Measurements from ENCODE around the gene RUNX1. TPM values are rescaled to one million over a fixed set of nuclear protein-coding genes. Genes with fewer than 3 reads are reported as not detected.
"Not testable (repeated sequence)": the region's sequence is repeated elsewhere in the genome, so short reads cannot be mapped to it uniquely, and the experiment has no call there.

RUNX1 gene
- total and polyA plus RNA-seq, 2 donors (not counting 1 experiment from before 2014, with no cell fraction given), result 26.3 to 73.0 TPM

GRCh38 chr21:34953950-34954349 is 95.2 kb downstream of the RUNX1 start:
- H3K4me3 ChIP-seq (ENCODE audit: control extremely low read depth in 1 of 5, extremely low read depth in 1 of 5, insufficient read depth in 1 of 5, low read depth in 2 of 5, low read length in 4 of 5), result no peak overlapping the region
- no peak overlapping the region for H2AFZ ChIP-seq (ENCODE audit: insufficient read depth, low read depth, low read length, poor library complexity, severe bottlenecking)
- TF ChIP-seq CTCF (IDR thresholded peaks at IDR 0.05), result no peak
- TF ChIP-seq EZH2 (IDR thresholded peaks at IDR 0.05; ENCODE audit: borderline replicate concordance, insufficient read depth, low read depth, low read length, poor library complexity, severe bottlenecking), result no peak
- ChIA-PET POLR2A (no interaction called here), CTCF (interaction anchor here (0.6 to 1.8 kb wide), 2 partner anchors 19 to 20 kb away, joined by 3 read pairs; no protein-coding TSS in a partner anchor)
- no peak overlapping the region for H3K27ac Mint-ChIP-seq
- H3K4me2 ChIP-seq (replicated peaks; ENCODE audit: low read depth, low read length, poor library complexity, severe bottlenecking), result no peak overlapping the region
- intact Hi-C loops (cut with micrococcal nuclease), result no loop called here
- H3K27me3 ChIP-seq (replicated peaks in 1 of 4; ENCODE audit: control extremely low read depth in 1 of 4, control insufficient read depth in 3 of 4, insufficient read depth in 4 of 4, low read length in 3 of 4), result no peaks in the 10 kb centered on the region
- H3K27me3 Mint-ChIP-seq, result no peaks in the 10 kb centered on the region
- no peak overlapping the region for H3K9ac ChIP-seq (ENCODE audit: low read length)
- no peak overlapping the region for H3K4me3 Mint-ChIP-seq
- peaks cover 80% of the 10 kb centered on the region for H3K79me2 ChIP-seq (ENCODE audit: control insufficient read depth, insufficient read depth, low read length)
- ATAC-seq (ENCODE audit: low read depth) (no peak), DNase-seq (no peak)
- peaks cover 0 to 4% (median 0%) of the 10 kb centered on the region in 3 donors for H3K9me3 ChIP-seq (ENCODE audit: control extremely low read depth in 1 of 3, control insufficient read depth in 2 of 3, insufficient read depth in 1 of 3, low read length in 2 of 3)
- no peaks in the 10 kb centered on the region for H3K9me3 Mint-ChIP-seq (ENCODE audit: insufficient read depth)
- H3K36me3 ChIP-seq (replicated peaks in 1 of 2; ENCODE audit: control extremely low read depth in 1 of 2, control insufficient read depth in 1 of 2, extremely low read depth in 1 of 2, insufficient read depth in 2 of 2, low read length in 1 of 2), result peaks cover 0 to 8% of the 10 kb centered on the region in 2 experiments
- H3K27ac ChIP-seq (ENCODE audit: low read length in 2 of 2), result no peak overlapping the region
- peaks cover 20% of the 10 kb centered on the region for H3K4me1 Mint-ChIP-seq
- peaks cover 56% of the 10 kb centered on the region for H4K20me1 ChIP-seq (ENCODE audit: control insufficient read depth, insufficient read depth, low read length, poor library complexity, severe bottlenecking)
- no peaks in the 10 kb centered on the region for H3K4me1 ChIP-seq (ENCODE audit: control insufficient read depth in 2 of 2, insufficient read depth in 2 of 2, low read length in 2 of 2)

- H3K36me3 ChIP-seq (replicated peaks in 1 of 2; ENCODE audit: control extremely low read depth in 1 of 2, control insufficient read depth in 1 of 2, extremely low read depth in 1 of 2, insufficient read depth in 2 of 2, low read length in 1 of 2), result peaks cover 0 to 8% of the 10 kb centered on the region in 2 experiments
- H3K27ac ChIP-seq (ENCODE audit: low read length in 2 of 2), result no peak overlapping the region
- TF ChIP-seq EZH2 (IDR thresholded peaks at IDR 0.05; ENCODE audit: borderline replicate concordance, insufficient read depth, low read depth, low read length, poor library complexity, severe bottlenecking) (no peak), CTCF (IDR thresholded peaks at IDR 0.05) (no peak)
- H3K27me3 ChIP-seq (replicated peaks in 1 of 4; ENCODE audit: control extremely low read depth in 1 of 4, control insufficient read depth in 3 of 4, insufficient read depth in 4 of 4, low read length in 3 of 4), result no peaks in the 10 kb centered on the region
- Mint-ChIP-seq H3K27ac (no peak overlapping the region), H3K9me3 (ENCODE audit: insufficient read depth) (no peaks in the 10 kb centered on the region), H3K27me3 (no peaks in the 10 kb centered on the region), H3K4me1 (peaks cover 20% of the 10 kb centered on the region), H3K4me3 (no peak overlapping the region)
- peaks cover 85% of the 10 kb centered on the region for H3K79me2 ChIP-seq (ENCODE audit: control insufficient read depth, insufficient read depth, low read length)
- peaks cover under 1% of the 10 kb centered on the region in 2 donors for H3K4me1 ChIP-seq (ENCODE audit: control insufficient read depth in 2 of 2, insufficient read depth in 2 of 2, low read length in 2 of 2)
- H2AFZ ChIP-seq (ENCODE audit: insufficient read depth, low read depth, low read length, poor library complexity, severe bottlenecking), result no peak overlapping the region
- H3K4me3 ChIP-seq (ENCODE audit: control extremely low read depth in 1 of 5, extremely low read depth in 1 of 5, insufficient read depth in 1 of 5, low read depth in 2 of 5, low read length in 4 of 5), result no peak overlapping the region
- WGBS (ENCODE audit: insufficient coverage), result no CpG with 5 or more reads among the region's 1 CpG
- ChIA-PET POLR2A (no interaction called here), CTCF (interaction anchor here (1.1 kb wide), 1 partner anchor 98 kb away, joined by 3 read pairs; no protein-coding TSS in a partner anchor)
- intact Hi-C loops (cut with micrococcal nuclease), result no loop called here
- no peak overlapping the region for H3K4me2 ChIP-seq (replicated peaks; ENCODE audit: low read depth, low read length, poor library complexity, severe bottlenecking)
- H3K9ac ChIP-seq (ENCODE audit: low read length), result no peak overlapping the region
- DNase-seq (no peak), ATAC-seq (ENCODE audit: low read depth) (no peak)
- H4K20me1 ChIP-seq (ENCODE audit: control insufficient read depth, insufficient read depth, low read length, poor library complexity, severe bottlenecking), result peaks cover 62% of the 10 kb centered on the region
- peaks cover 0 to 4% (median 0%) of the 10 kb centered on the region in 3 donors for H3K9me3 ChIP-seq (ENCODE audit: control extremely low read depth in 1 of 3, control insufficient read depth in 2 of 3, insufficient read depth in 1 of 3, low read length in 2 of 3)
Observed at GRCh38 chr21:34952701-34953100, 96.4 kb downstream of the RUNX1 start.

GRCh38 chr21:34951868-34952267 is 97.2 kb downstream of the RUNX1 start:
- DNase-seq; H2AFZ ChIP-seq (ENCODE audit: insufficient read depth, low read depth, low read length, poor library complexity, severe bottlenecking); H3K9me3 Mint-ChIP-seq (ENCODE audit: insufficient read depth); H3K27me3 Mint-ChIP-seq; H3K4me1 ChIP-seq (ENCODE audit: control insufficient read depth in 2 of 2, insufficient read depth in 2 of 2, low read length in 2 of 2); H3K9ac ChIP-seq (ENCODE audit: low read length); H3K9me3 ChIP-seq (ENCODE audit: control extremely low read depth in 1 of 3, control insufficient read depth in 2 of 3, insufficient read depth in 1 of 3, low read length in 2 of 3); H3K27ac ChIP-seq (ENCODE audit: low read length in 2 of 2); H3K27me3 ChIP-seq (replicated peaks in 1 of 4; ENCODE audit: control extremely low read depth in 1 of 4, control insufficient read depth in 3 of 4, insufficient read depth in 4 of 4, low read length in 3 of 4); H3K4me3 Mint-ChIP-seq; H3K36me3 ChIP-seq (replicated peaks in 1 of 2; ENCODE audit: control extremely low read depth in 1 of 2, control insufficient read depth in 1 of 2, extremely low read depth in 1 of 2, insufficient read depth in 2 of 2, low read length in 1 of 2); H3K27ac Mint-ChIP-seq; CTCF ChIA-PET; H3K4me2 ChIP-seq (replicated peaks; ENCODE audit: low read depth, low read length, poor library complexity, severe bottlenecking); ATAC-seq (ENCODE audit: low read depth); intact Hi-C loops (cut with micrococcal nuclease); H3K4me3 ChIP-seq (ENCODE audit: control extremely low read depth in 1 of 5, extremely low read depth in 1 of 5, insufficient read depth in 1 of 5, low read depth in 2 of 5, low read length in 4 of 5); POLR2A ChIA-PET: not testable (repeated sequence)
- 100% methylated on average over 1 of the region's 4 CpGs for WGBS (ENCODE audit: insufficient coverage)
- peaks cover 25% of the 10 kb centered on the region for H3K4me1 Mint-ChIP-seq
- Histone ChIP-seq H3K79me2 (ENCODE audit: control insufficient read depth, insufficient read depth, low read length) (peaks cover 81% of the 10 kb centered on the region), H4K20me1 (ENCODE audit: control insufficient read depth, insufficient read depth, low read length, poor library complexity, severe bottlenecking) (peaks cover 59% of the 10 kb centered on the region)

Data from B cell (primary cell).